ENCODE results near the gene SMCR8.
"Not testable (repeated sequence)": the region's sequence is repeated elsewhere in the genome, so short reads cannot be mapped to it uniquely, and the experiment has no call there.

Gene SMCR8

GRCh38 chr17:18314731-18315561 is at the start of gene SMCR8, which contains the start of gene TOP3A:
SMCR8 (plus strand) TSS chr17:18315293; CDS start chr17:18315790, 497 bp downstream.
TOP3A (minus strand) TSS chr17:18314994; CDS start chr17:18314778, 216 bp downstream.
- DNase-seq (ENCODE audit: low read depth in 3 of 3), result peak; percentile 96 to 99 (median 98)

- no peak for DNase-seq (ENCODE audit: low read depth in 3 of 3)
Observed at GRCh38 chr17:18267366-18267765, 47.7 kb upstream of the SMCR8 start.

DNA sequence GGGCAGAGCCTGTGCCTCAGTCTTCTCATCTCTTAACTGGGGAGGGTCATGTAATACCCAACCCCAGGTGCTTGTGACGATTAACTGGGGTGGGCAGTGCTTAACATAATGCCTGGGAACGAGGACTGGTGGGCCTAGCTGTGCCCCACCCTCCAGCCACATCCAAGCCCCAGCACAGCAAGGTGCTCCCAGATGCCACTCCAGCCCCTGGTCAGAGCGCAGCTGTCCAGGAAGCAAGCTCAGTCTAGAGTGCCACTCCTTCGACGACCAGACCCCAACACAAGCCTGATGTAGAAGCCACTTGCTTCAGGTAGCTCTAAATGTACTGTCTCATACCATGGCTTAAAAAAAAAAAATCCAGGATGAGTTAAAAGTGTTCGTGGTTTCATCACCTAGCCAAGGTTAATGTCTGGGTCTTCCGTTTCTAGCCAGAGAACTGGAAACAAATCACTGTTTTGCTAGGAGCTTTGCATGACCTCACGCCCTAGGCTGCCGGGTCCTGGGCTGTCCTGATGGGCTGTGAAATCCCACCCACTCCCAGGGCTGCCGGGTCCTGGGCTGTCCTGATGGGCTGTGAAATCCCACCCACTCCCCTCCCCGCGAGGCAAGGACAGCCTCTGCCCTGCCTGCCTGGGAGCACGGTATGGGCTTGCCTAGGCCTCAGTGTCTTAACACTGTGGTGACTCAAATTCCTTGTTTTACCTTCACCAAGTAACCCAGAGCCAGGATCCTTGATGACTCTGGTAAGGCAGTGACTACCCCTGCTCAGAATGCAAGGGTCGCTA is 47.0 kb upstream of the SMCR8 start:
- DNase-seq (ENCODE audit: low read depth in 3 of 3), result no peak

DNA sequence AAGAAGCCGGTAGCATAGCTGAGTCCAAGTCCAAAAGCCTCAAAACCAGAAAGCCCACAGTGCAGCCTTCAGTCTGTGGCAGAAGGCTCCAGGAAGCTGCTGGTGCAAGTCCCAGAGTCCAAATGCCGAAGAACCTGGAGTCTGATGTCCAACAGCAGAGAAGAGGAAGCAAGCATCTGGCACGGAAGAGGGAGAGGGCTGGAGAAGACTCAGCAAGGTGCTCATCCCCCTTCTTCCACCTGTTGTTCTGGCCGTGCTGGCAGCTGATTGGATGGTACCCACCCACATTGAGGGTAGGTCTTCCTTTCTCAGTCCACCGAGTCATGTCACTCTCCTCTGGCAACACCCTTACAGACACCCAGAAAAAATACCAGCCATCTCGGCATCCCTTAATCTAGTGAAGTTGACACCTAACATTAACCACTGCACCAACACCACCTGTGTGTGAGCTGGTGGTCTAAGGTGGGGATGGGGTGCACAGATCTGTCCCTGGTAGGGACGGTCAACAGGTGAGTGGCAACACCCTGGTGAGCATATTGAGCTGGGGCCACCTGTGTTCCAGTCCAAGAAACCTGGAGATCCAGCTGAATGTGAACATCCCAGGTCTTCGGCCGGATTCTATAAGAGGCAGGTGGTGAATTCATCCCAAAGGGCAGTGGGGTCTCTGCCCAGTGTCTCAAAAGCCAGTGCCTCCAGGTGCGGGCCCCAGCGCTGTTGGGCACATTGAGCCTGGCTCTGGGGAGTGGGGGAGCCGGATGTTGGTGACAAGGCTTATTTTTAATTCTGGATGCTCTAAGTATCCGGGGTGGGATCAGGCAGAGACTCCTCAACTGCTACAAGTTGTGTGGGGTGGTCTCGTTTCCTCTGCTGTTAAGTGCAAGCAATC is 44.8 kb upstream of the SMCR8 start:
- no peak for DNase-seq (ENCODE audit: low read depth in 3 of 3)

- DNase-seq (ENCODE audit: low read depth in 3 of 3), result no peak
Observed at GRCh38 chr17:18277076-18277475, 38.0 kb upstream of the SMCR8 start.

DNA sequence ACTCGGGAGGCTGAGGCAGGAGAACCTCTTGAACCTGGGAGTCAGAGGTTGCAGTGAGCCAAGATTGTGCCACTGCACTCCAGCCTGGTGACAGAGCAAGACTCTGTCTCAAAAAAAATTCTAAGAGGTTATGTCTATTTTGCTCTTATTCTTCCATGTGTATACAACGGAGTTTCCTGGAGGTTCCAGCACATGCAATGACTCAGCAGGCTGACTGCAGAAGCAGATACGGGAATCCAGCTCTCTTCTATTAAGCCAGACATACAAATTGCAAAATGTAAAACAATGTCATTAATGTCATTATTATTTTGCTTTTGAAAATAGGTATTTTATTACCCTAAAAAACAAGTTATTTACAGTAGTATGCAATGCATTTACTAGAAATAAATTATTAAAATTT is 36.2 kb upstream of the SMCR8 start:
- DNase-seq (ENCODE audit: low read depth in 3 of 3), result no peak

- DNase-seq (ENCODE audit: low read depth in 3 of 3), result no peak
Observed at GRCh38 chr17:18280249-18280648, 34.8 kb upstream of the SMCR8 start.

DNA sequence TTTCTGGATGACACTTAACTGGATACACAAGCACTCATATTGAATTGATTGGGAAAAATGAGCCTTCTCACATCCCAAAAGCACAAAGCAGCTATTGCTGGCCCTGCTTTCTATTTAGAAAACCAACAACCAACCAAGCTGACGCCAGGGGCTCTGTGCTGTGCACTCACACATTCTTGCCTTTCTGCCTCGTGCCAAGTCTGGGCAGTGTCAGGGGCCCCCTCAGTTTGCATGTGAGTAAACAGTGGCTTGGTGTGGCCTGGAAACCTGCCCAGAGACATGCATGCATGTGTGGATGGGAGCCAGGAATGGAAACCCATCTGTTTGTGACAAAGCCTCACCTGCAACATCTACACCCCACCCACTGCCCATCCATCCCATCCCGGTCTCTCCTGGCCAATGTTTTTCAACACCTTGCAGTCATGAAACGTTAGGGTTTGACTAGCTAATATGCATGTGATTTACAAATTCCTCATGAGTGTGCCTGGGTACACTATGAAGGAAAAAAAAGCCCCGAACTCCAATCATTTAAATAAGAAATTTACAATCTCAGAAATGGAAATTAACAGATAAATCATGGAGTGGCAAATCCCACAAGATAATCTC is 34.2 kb upstream of the SMCR8 start:
- no peak for DNase-seq (ENCODE audit: low read depth in 3 of 3)

DNA sequence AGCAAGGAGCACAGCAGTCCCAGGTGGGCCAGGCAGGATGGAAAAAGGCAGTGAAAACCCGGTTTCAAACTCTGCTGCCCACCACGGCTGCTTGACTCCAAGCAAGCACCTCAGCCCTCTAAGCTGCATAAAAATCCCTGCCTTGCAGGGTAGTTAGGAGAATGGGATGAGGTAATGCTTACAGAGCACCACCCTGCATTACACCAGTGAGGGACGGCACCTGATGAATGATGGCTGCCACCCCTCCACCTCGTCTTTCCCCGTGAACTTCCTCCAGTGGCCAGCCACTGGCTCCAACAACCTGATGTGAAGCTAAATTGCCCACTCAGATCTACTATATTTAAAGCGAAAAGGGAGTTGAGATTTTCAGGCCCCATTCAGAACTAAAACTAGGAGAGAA is 33.3 kb upstream of the SMCR8 start:
- no peak for DNase-seq (ENCODE audit: low read depth in 3 of 3)

DNA sequence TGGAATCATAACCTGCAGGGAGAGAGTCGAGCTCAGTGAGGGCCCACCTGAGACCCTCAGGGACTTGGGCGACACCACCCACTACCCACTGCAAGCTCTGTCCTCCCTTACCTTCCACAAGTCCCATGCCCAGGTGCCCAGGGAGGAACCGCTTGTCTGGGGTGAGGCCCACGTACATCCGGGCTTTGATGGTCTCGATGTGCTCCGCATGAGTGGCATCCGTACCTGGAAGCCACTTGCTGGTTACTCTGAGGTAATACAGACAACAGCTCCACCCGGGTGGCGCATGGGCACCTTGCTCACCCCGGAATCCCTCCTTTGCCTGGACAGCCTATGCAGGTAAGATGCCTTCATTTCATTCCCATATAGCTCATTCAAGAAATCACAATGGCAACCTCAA is 29.8 kb upstream of the SMCR8 start:
- no peak for DNase-seq (ENCODE audit: low read depth in 3 of 3)

GRCh38 chr17:18291718-18292540 is 23.2 kb upstream of the SMCR8 start:
- no peak for DNase-seq (ENCODE audit: low read depth in 3 of 3)

GRCh38 chr17:18298061-18298460 is 17.0 kb upstream of the SMCR8 start:
- not testable (repeated sequence) for DNase-seq (ENCODE audit: low read depth in 3 of 3)

GRCh38 chr17:18300725-18301480 is 14.2 kb upstream of the SMCR8 start:
- DNase-seq (ENCODE audit: low read depth in 3 of 3), result no peak

DNA sequence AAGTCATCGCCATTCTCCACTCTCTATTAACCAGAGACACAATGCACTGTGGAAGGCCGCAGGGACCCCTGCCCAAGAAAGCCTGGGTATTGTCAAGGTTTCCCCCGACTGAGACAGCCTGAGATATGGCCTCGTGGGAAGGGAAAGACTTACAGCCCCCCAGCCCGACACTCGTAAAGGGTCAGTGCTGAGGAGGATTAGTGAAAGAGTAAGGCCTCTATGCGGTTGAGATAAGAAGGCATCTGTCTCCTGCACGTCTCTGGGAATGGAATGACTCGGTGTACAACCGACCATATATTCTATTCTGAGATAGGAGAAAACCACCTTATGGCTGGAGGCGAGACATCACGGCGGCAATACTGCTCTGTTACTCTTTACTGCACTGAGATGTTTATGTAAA is 11.9 kb upstream of the SMCR8 start:
- DNase-seq (ENCODE audit: low read depth in 3 of 3), result not testable (repeated sequence)

- no peak for DNase-seq (ENCODE audit: low read depth in 3 of 3)
Observed at GRCh38 chr17:18309202-18309601, 5.9 kb upstream of the SMCR8 start.

DNA sequence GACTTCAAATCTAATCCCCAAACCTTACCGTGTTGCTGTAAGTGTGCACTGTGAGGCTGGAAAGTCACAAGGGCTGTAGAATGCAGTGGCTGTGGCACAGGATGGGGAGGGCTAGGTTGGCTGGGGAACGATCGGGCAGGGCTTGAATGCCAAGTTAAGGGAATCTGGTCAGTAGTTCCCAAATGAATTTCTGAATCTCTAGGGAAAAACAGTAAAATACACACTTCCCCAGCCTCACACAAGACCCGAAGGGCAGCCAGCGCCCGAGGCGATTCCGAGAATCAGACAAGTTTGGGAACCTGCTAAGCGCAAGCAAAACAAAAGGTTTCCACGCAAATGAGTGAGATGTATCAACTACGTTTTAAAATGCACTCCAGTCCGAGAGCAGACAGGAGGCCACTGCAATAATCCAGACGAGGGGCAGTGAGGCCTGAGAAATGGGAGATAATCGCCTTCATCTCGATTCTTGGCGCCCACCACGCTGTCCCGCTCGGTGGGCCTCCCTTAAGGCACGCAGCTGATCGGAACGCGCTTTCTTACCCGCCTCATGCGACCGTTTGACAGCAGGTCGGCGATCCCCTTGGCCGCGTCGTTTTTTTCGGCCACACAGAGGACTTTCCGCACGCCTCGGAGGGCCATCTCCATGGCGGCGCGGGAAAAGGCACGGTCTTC is 898 bp upstream of the SMCR8 start:
- DNase-seq (ENCODE audit: low read depth in 3 of 3), result no peak

DNA sequence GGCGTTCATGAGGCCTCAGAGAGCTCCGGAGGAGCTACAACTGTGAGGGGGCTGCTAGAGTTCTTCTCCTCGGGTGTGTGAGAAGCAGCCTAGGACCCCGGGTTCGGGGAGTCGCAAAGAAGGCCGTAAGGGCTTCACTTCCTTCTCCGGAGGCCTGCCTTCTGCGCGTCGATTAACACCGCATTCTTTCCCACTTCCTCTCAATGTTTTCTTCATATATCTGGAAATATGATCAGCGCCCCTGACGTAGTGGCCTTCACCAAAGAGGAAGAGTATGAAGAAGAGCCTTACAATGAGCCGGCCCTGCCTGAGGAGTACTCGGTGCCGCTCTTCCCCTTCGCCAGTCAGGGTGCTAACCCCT is 449 bp downstream of the SMCR8 start:
- DNase-seq (ENCODE audit: low read depth in 3 of 3), result no peak

- no peak for DNase-seq (ENCODE audit: low read depth in 3 of 3)
Observed at GRCh38 chr17:18315961-18316360, 868 bp downstream of the SMCR8 start.

- no peak for DNase-seq (ENCODE audit: low read depth in 3 of 3)
Observed at GRCh38 chr17:18318117-18318516, 3.0 kb downstream of the SMCR8 start.

Measured in stimulated activated CD4-positive, alpha-beta T cell treated with anti-CD3 and anti-CD28 coated beads, TNF-alpha, amount 100 ng/mL, for 24 hours (primary cell).